ENCODE results near the gene MCF2L.
A peak's percentile ranks its signal among the peaks of the same experiment; 100 is the strongest.

Gene MCF2L

DNA sequence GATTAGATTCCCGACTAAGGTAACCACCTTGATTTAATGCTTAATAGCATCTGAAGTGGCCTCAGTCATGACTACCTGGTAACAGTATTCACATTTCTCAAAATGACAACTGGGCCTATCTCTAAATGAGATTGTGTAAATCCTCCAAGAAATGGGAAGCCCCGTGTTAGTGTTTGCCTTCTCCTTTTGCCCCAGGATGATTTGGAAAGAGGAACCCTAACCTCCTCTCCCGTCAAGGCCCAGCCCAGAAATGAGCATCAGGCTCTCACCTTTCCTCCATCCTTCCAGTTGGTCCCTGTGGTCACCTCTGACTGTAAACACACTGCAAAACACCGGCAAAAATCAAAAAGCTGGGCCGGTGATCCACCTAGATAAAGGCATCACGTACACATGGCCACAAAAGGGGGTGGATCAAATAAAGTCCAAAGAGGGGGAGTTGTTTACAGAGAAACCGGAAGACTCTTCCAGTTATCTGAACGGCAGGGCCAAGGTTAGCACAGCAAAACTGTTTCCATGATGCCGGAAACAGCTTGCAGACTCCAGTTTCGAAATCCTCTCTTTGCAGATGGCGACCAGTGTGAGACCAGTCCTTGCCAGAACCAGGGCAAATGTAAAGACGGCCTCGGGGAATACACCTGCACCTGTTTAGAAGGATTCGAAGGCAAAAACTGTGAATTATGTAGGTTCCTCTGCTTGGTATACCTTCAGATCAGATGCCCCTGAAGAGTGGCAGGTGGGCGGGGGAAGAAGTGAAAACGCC, 170.0 kb downstream of the MCF2L start:
- DNase-seq = no peak

DNA sequence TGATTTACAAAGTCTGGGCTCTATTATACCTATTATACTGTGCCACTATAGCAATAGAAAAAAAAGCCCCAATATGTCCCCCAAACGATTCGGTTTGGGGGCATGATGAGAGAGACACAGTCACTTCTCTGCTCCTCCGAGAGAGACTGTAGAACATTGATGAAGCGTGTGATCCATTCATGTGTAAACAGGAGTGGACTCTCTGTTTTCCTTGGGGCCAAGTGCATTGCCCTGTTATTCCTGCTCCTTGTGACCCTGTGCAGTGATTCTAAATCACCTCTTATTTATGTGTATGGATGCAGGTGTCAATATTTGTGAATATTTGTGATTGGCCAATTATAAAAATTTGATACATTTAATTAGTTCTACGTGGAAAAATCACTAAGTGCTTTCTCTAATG, 170.6 kb downstream of the MCF2L start:
- DNase-seq = no peak

DNA sequence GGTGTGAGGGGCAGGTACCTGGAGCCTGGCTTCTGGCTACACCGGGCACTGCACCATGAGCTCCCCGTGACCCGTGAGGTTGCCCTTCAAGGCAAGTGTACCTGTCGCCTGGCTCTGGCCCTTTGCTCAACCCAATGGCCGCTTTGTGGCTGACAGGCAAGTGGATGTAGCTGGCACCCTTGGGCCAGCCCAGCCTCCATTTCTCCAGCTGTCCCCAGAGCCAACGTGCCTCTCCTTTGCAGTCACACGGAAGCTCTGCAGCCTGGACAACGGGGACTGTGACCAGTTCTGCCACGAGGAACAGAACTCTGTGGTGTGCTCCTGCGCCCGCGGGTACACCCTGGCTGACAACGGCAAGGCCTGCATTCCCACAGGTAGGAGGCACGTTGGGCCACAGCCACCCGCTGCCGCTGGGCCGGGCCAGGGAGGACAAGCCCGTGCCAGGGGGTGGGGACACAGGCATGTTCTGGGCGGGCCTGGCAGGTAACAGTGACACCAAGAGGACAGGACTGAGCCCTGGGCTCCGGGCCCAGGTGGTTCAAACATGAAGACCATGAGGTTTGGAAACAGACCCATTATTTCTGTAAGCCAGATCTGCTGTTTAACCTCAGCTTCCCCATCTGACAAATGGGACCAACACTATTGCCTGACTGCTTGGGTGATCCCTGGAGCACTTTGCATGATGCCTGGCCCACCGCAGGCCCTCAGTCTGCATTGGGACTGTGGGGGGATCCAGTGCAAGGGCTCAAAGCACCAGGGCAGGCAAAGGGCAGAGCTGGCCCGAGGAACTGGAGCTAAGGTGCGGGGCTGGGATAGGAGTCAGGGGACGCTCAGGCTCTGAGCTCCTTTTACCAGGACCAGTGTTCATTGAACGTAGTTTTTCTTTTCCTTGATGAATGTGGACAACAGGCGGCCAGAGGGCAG, 171.9 kb downstream of the MCF2L start:
- no peak for DNase-seq

DNA sequence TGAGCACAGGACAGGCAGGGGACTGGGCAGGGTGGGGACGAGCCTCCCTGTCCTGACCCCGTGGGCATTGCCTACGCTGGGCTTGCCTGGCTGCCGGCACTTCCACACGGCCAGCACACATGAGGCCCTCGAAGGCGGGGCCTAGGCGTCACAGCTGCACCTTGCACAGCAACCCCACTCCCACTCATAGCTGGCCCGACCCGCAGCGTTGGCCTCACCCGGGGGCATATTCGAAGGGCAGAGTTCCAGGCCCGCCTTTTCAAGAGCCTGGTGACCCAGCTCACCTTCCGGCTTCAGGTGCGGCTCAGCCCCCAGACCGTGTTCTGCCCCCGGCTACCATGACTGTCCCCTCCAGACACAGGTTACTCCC, 172.6 kb downstream of the MCF2L start:
- no peak for DNase-seq

DNA sequence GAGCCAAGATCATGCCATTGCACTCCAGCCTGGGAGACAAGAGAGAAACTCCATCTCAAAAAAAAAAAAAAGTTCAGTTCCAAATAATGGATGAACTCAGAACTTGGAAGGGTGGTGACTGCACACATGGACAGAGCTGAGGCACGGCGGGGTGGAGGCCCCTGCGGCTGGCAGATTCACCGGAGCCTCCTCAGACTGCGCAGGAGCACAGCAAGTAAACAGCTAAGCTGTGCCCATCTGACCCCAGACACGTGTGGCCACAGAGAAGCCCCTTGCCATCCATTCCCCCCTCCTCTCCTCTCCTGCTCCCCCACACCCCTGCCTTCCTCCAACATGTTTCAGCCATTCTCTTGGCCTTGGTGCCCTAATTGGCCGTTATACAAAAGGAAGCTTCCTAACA, 173.9 kb downstream of the MCF2L start:
- DNase-seq = no peak

DNA sequence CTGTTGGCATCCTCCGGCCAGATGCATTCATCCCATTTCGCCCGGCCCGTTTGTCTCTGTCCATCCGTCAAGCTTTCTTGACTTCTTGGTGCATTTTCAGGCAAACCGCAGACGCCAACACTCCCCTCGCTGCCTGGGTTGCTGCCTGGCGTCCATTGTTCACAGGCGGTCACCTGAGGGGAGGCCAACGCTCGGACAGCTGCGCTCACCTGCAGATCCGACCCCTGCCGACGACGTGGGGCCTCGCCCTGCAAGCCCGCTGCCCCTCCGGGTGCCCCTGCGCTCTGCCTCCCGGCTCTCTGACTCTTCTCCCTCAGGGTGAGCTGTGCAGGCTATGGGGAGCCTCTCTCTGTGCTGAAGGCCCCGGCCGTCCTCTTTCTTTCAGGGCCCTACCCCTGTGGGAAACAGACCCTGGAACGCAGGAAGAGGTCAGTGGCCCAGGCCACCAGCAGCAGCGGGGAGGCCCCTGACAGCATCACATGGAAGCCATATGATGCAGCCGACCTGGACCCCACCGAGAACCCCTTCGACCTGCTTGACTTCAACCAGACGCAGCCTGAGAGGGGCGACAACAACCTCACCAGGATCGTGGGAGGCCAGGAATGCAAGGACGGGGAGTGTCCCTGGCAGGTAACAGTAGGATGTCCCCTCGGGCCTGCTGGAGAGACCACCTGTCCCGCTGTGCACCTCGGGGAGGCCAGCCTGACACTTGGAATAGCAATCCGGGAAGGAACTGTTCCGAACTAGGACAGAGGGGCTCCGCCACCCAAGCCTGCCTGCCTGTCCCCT, 174.6 kb downstream of the MCF2L start:
- no peak for DNase-seq

DNA sequence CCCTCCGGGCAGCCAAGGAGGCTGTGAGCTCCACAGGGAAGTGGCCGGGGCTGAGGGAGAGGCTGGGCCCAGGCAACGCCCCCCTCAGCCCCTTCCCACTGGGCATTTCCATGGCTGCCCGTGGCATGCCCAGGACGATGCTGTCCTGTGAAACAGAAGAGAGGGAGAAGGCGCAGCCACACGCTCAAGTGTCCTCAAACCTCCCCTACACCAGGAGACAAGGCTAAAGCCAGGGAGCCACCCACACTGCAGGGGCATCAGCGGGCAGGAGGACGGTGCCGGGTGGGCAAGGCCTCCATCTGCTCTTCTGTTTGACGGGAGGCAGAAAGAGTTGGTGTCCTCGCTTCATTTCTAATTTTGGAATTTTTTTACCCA, 175.2 kb downstream of the MCF2L start:
- DNase-seq = no peak

DNA sequence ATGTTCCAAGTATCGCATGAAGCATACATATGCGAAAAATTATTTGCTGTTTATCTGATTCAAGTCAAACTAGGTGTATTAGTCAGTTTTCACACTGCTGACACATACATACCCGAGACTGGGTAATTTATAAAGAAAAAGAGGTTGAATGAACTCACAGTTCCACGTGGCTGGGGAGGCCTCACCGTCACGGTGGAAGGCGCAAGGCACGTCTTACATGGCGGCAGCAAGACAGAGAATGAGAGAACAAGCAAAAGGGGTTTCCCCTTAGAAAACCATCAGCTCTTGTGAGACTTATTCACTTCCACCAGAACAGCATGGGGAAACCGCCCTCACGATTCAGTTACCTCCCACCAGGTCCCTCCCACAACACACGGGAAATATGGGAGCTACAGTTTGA, 176.5 kb downstream of the MCF2L start:
- peak; percentile 69 for DNase-seq

DNA sequence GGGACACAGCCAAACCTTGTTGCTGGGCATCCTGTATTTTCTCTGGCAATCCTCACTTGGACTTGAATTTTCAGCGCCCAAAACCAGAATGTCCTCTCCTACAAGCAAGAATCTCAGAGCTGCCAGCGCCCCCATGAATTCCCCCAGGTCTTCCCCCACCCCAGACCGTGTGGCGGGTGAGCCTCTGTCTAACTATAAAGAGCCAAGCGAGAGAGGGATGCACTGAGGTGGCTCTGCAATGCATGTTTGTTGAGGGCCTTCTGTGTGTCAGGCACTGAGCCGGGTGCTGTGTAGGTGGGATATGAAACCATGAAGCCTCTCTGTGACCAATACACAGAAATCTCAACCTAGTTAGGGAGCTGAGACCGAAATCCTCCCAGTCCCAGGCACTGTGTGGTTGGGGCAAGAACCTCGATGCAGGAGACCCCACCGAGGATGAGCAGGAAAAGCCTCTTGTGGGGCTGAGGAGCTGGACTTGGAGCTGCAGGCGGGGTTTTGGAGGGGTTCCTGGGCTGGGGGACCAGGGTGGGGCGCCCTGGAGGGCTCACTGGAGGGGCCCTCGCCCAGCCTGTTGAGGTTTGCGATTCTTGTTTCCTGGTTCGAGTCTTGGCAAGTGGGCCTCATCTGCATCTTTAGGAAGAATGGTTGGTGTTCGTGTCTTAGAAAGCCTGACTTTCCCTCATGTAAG, 177.0 kb downstream of the MCF2L start:
- DNase-seq = no peak

DNA sequence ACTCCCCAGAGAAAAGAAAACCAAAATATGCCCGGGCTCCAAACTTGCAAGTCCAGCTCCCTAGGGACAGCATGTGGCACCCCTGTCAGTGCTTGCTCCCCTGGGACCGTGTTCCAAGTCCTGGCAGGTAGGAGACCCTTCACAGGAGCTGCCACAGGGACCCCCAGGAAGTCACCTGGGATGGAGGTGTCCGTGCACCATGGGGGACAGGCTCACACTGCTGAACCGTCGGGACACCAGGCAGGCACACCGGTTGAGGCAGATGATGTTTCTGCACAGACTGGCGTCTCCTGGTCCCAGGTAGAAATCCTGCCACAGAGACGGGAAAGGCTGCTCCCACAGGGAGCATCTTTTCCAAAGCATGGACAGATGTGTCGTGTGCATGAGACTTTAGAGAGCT, 177.7 kb downstream of the MCF2L start:
- no peak for DNase-seq

DNA sequence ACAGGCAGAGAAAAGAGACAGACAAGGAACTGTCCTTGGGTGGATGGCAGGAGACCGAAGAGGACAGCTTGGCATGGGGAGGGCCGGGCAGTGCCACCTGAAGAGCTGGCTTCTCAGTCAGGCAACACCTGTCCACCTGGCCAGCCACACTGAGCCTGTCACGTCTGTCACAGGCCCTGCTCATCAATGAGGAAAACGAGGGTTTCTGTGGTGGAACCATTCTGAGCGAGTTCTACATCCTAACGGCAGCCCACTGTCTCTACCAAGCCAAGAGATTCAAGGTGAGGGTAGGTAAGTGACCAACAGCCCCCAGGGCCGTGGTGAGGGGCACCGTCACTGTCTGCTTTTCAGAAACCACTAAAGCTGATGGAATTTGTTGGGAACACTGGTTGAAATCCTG, 178.2 kb downstream of the MCF2L start:
- DNase-seq = no peak

DNA sequence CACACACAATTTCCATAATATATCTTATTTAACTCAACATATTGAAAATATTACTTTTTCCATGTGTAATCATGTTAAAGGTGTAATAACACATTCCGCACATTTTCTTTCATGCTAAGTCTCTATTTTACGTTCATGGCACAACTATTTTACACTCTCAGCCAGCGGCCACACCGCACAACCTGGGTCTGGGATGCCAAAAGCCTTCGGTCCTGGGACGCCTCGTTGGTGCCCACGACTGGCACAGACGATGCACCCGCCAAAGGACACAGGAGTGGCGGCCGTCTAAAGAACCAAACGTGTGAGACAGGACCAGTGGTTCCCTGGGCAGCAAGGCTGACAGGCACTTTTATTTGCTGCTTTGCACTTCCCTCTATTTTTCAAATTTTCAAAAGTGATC, 179.4 kb downstream of the MCF2L start:
- no peak for DNase-seq

DNA sequence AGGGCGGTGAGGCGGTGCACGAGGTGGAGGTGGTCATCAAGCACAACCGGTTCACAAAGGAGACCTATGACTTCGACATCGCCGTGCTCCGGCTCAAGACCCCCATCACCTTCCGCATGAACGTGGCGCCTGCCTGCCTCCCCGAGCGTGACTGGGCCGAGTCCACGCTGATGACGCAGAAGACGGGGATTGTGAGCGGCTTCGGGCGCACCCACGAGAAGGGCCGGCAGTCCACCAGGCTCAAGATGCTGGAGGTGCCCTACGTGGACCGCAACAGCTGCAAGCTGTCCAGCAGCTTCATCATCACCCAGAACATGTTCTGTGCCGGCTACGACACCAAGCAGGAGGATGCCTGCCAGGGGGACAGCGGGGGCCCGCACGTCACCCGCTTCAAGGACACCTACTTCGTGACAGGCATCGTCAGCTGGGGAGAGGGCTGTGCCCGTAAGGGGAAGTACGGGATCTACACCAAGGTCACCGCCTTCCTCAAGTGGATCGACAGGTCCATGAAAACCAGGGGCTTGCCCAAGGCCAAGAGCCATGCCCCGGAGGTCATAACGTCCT, 180.0 kb downstream of the MCF2L start:
- DNase-seq = no peak

Data from stimulated activated CD4-positive, alpha-beta T cell treated with anti-CD3 and anti-CD28 coated beads, Interleukin-15, amount 100 ng/mL, for 24 hours (primary cell).